HG03103 (cell line): ENCODE data around the gene HES6.
"Not testable (repeated sequence)": the region's sequence is repeated elsewhere in the genome, so short reads cannot be mapped to it uniquely, and the experiment has no call there.

Source experiments
- ATAC-seq: cut with Tn5 transposase; IDR thresholded peaks from one replicate; pipeline ENCODE4 v1.9.1; 2021; ENCODE audit warnings: low read depth; ENCODE audit not compliant: unreplicated experiment

Gene HES6

GRCh38 chr2:238274152-238274865 is 34.5 kb upstream of the HES6 start:
- no peak for ATAC-seq

- not testable (repeated sequence) for ATAC-seq
Observed at GRCh38 chr2:238273433-238273832, 33.6 kb upstream of the HES6 start.

GRCh38 chr2:238272156-238272555 is 32.3 kb upstream of the HES6 start:
- ATAC-seq: no peak

- not testable (repeated sequence) for ATAC-seq
Observed at GRCh38 chr2:238271686-238272085, 31.8 kb upstream of the HES6 start.

GRCh38 chr2:238271061-238271554 is 31.3 kb upstream of the HES6 start:
- ATAC-seq: no peak

- no peak for ATAC-seq
Observed at GRCh38 chr2:238270606-238271005, 30.8 kb upstream of the HES6 start.

- ATAC-seq: no peak
Observed at GRCh38 chr2:238269741-238270140, 29.9 kb upstream of the HES6 start.

GRCh38 chr2:238267884-238268680 is 28.2 kb upstream of the HES6 start:
- no peak for ATAC-seq

GRCh38 chr2:238267341-238267710 is 27.5 kb upstream of the HES6 start:
- ATAC-seq: no peak

GRCh38 chr2:238265605-238266004 is 25.8 kb upstream of the HES6 start:
- no peak for ATAC-seq

GRCh38 chr2:238264072-238264460 is 24.2 kb upstream of the HES6 start:
- no peak for ATAC-seq

GRCh38 chr2:238263204-238264071 is 23.6 kb upstream of the HES6 start:
- no peak for ATAC-seq

GRCh38 chr2:238262496-238263122 is 22.8 kb upstream of the HES6 start:
- ATAC-seq: no peak

- ATAC-seq: no peak
Observed at GRCh38 chr2:238261718-238262375, 22.0 kb upstream of the HES6 start.

- ATAC-seq: no peak
Observed at GRCh38 chr2:238260883-238261282, 21.0 kb upstream of the HES6 start.

GRCh38 chr2:238259061-238260020 is 19.5 kb upstream of the HES6 start:
- no peak for ATAC-seq

GRCh38 chr2:238257786-238258700 is 18.2 kb upstream of the HES6 start:
- no peak for ATAC-seq

GRCh38 chr2:238256594-238257104 is 16.8 kb upstream of the HES6 start:
- no peak for ATAC-seq
